ENCODE measurements around the gene CACNA1G.
A peak's percentile ranks its signal among the peaks of the same experiment; 100 is the strongest.

The CACNA1G gene

DNA sequence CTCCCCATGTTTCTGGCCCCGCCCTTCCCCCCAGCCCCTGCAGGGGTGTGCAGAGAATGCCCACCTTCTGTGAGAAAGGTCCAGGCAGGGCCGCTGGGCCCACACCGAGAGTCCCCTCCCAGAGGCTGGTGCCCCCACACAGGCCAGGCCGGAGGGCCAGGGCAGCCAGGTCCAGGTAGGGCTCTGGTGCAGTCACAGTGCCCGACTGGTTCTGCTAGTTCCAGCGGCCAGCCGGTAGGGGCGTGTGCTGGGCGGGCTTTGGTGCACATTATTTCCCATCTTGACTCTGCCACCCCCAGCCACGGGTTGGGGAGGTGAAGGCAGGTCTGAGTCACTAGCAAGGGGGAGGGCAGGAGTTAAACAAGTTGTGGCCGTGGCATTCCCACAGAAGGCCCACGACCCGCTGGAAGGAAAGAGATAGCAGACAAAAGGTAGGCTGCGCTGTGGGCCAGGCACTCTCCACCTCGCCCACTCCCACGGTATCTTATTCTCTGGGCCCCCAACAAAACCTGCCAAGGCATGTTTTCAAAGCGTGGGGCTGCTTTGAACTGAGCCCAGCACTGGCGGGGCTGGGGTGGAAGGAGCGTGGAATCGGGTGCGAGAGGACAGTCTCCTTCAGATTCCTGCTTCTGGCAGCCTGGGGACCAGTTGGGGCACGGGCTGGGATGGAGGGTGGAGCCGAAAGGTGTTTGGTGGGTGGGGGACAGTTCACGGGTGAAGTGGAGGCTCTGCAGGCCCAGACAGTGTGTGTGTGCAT is 26.1 kb upstream of the CACNA1G start:
- no peak for DNase-seq

DNA sequence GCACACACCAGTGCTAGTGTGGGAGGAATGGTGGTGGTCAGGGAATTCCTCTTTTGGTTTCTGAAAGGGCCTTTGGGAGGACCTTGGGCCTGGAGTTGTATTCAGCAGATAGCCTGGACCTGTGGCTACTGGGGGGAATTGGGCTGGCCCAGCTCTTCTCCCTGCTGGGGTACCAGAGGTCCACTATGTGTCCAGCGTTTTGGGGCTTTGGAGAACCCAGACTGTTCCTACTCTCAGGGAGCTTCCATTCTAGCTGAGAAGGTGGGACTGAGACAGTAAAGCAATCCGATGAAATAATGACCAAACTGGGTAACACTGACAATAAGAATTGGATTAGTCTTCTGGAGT is 25.6 kb upstream of the CACNA1G start:
- peak; percentile 29 for DNase-seq

DNA sequence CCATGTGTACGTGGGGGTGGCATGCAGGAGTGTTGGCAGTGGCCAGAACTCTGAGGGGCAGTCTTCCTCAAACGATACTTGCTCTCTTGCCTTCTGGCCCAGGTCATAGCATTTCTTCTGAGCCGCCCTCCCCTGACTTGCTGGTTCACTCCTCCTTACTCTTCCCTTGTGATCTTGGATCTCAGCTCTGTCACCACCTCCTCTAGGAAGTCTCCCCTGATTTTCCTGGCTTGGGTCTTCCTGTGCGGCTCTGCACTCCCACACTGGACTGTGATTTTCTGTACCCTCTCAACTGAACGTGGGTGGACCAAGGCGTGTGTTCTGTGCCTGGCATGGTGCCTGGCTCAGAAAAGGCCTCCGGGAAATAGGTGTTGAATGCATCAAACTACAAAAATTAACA is 25.1 kb upstream of the CACNA1G start:
- DNase-seq, result no peak

DNA sequence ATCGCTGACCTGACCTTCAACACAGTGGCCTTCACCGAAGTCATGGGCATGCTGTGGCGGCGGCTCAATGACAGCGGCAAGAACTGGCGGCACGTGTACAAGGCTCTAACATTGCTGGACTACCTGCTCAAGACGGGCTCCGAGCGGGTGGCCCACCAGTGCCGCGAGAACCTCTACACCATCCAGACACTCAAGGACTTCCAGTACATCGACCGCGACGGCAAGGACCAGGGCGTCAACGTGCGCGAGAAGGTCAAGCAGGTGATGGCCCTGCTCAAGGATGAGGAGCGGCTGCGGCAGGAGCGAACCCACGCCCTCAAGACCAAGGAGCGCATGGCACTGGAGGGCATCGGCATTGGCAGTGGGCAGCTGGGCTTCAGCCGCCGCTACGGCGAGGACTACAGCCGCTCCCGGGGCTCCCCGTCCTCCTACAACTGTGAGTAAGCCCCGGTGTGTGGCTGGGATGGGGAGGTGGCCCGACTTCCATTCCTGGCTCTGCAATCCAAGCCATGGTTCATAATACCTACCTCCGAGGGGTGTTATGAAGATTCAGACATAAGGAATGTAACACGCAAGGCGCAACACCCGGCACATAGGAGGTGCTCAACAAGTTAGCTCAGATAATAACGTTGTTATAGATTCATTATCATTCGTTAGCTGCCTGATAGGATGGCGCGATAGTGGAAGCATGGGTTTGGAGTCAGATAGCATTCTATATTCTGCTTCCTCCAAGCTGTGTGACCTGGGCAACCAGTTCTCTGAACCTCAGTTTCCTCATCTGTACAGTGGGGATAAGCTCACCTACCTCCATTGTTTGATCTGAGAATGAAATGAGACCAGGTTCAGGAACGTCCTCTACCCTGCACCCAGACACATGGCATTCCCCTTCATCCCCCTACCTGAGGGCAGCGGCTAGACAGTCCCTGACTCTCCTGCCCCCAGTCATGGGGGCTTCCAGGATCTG is 23.6 kb upstream of the CACNA1G start:
- no peak for DNase-seq

DNA sequence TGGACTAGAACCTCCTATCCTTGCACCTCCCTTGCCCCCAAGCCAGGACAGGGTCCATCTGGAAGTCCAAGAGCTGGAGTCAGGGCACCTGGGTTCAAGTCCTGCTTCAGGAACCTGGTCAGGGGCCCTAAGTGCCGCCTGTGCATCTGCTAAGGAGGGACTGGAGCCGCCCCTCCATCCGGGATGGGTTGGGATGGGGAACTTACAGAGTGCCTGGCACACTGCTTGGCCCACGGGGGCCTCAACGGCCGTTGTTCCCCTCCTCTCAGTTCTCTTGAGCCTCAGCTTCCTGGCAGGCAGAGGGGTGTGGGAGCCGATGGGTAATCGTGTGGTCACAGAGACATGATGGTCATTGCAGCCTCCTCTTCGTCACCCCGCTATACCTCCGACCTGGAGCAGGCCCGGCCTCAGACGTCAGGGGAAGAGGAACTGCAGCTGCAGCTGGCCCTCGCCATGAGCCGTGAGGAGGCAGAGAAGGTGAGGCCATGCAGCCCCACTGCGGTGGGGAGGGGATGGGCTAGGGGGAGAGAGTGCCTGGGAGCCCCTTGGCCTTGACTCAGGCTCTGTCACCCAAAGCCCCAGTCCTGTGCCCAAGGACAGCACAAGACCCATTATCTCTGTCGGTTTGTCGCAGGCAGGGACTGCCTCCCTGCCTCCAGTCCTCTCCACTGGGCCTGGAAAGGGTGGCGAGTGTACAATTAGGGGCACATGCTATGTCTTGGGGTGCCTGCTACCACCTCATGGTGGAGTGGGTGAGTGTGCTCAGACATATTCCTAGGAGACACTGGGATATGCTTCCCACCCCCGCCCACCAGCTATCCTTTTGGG is 22.6 kb upstream of the CACNA1G start:
- no peak for DNase-seq

DNA sequence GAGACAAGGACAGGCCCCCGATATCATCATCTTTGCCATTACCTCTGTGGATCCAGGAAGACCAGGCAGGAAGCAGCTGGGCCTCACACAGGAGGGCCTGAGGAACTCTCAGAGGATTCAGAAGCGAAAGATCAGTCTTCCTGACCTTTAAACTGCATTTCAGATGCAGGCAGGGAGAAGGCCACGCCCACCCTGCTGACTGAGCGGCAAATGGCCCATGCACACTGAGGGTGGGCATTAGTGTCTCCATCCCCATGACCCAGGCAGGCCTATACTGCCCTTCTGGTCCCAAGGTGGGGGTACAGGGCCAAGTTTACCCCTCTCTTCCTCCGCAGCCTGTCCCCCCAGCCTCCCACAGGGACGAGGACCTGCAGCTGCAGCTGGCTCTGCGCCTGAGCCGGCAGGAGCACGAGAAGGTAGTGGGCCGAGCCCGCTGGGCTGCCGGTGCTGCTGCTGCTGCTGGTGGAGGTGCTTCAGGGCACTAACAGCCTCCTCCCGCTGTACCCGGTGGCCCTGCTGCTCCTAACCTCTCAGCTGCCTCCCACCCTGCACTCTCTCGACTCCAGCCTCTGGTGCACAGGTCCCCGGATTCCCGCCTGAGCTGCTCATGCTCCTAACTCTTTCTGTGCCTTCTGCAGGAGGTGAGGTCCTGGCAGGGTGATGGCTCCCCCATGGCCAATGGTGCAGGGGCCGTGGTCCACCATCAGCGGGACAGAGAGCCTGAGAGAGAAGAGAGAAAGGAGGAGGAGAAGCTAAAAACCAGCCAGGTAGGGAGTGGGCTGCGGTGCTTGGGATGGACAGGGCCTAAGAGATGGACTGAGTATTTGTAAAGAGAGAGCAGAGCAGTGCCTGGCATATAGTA is 21.7 kb upstream of the CACNA1G start:
- DNase-seq, result no peak

DNA sequence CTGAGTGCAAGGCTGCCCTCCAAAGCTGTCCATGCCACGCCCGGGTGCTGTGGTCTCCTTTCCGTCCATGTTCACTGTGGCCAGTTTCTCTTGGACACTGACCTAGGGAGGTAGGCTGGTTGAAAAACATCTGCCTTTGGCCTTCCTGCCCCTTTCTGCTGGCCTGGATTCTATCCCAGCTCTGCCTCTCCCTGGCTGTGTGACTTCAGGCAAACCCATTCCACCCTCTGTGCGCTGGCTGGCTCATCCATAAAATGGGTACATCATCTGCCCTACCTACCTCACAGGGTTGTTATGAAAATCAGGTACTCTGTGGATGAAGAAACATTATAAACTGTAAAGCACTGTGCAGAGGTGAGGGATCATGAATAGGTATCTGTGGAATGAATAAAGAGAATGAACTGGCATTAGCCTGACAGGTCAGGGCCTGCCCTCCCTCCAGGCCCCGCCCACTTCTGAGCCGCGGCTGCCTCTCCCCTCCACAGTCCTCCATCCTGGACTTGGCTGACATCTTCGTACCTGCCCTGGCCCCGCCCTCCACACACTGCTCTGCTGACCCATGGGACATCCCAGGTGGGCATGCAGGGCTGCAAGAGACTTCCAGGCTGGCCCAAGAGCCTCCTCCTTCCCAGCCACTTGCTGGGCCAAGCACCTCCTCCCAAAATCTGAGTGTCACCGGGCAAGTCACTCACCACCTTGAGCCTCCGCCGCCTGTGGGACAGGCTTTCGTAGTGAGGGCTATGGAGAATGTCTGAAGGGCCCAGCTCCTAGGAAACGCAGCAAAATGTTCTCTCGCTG is 20.6 kb upstream of the CACNA1G start:
- no peak for DNase-seq

DNA sequence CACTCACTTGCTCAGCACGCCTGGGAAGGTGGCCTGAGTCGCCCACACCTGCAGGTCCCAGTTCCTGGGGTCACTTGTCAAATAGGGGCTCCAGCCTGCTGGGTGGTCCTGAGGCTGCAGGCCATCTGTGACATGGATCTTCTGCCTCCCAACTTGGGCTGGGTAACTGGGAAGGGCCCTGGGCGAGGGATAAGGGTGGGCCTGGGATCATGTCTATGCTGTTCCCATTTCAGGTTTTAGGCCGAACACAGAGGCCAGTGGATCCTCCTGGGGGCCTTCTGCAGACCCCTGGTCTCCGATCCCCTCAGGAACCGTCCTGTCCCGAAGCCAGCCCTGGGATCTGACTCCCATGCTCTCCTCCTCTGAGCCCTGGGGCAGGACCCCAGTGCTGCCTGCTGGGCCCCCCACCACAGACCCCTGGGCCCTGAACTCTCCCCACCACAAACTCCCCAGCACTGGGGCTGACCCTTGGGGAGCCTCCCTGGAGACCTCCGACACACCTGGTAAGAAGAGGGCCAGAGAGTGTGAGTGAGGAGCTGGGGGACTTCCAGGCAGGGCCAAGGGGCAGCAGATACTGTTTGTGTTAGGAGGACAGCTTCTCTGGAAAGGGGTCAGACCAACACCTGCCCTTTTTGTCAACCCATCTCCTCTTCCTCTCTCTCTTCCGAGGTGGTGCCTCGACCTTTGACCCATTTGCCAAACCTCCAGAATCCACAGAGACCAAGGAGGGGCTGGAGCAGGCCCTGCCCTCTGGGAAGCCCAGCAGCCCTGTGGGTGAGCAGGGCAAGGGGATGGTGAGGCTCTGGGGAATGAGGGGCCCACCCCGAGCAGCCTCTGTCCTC is 19.7 kb upstream of the CACNA1G start:
- no peak for DNase-seq

DNA sequence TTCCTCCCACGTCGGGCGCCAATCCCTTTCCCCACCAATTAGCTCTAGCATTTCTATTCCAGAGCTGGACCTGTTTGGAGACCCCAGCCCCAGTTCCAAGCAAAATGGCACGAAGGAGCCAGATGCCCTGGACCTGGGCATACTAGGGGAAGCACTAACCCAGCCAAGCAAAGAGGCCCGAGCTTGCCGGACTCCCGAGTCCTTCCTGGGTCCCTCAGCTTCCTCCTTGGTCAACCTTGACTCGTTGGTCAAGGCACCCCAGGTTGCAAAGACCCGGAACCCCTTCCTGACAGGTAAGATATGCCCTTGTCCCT is 19.2 kb upstream of the CACNA1G start:
- DNase-seq, result no peak

DNA sequence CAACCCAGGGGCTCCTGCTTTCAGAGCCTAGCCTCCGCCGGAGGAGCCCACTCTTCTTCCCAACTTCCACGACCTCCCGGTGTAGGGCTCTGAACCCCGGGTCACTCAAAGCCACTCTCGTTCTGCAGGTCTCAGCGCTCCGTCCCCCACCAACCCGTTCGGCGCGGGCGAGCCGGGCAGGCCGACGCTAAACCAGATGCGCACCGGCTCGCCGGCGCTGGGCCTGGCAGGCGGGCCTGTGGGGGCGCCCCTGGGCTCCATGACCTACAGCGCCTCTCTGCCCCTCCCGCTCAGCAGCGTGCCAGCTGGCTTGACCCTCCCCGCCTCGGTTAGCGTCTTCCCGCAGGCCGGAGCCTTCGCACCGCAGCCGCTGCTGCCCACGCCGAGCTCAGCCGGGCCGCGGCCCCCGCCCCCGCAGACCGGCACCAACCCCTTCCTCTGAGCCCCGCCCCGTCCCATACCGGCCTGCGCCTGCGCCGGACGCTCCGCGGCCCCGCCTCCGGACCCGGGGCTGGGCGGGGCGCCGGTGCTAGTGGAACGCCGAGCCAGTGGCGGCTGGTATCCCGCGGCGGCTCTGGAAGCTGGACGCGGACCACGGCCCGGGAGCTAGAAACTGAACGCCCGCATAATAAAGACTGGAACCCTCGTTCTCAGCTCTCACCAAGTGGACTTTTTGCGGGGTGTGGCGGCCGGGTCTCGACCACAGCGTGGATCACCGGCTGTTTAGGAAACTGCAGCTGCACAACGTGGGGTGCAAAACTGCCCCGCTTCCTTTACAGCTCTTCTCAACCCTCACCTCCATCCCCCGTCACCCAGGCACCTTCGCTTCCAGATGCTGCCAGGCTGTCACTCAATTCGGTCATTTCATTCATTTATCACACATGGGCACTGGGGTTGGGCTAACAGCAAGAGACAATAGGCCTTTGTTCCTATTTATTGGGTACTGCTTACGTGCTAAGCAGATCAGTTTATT is 18.5 kb upstream of the CACNA1G start:
- DNase-seq, result peak; percentile 81

DNA sequence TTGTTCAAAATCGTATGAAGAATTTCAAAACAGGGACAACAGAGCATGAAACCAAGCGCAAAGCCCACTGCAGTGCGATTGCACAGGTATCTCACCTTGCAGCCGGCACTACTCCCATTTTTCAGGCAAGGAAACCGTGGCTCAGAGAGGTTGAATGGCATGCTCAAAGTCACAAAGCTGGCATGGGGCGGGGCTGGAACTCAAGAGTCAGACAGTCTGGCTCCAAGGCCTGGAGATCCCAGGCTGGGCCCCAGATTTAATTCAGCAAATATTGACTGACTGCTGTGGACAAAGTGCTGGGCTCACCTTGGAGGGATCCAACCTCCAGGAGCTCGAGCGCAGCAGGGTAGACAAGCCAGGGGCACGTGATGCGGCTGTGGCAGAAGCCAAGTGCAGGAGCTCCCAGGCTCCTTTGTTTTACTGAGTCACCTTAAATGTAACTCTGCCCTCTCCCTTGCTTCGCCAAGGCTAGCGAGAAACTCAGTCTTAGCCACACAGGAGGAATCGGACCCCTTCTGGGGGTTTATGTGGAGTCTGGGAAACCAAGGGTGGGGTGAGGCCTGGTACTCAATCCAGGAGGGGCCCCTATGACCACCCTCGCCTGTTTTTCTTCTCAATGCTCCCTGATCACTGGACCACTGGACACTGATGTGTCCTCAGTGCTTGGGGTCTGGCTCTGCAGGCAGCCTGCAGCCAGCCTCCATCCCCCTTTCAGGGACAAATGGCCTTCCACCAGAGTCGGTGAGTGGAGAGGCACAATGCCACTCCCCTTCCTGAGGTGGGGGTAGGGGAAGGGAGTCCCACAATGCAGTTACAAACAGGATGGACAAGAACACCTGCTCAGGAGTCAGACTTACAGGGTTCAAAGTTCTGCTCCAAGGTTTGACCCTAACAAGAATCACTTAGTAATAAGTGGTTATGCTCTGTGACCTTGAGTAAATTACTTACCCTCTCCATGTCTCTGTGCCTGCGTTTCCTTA is 17.4 kb upstream of the CACNA1G start:
- DNase-seq, result no peak

DNA sequence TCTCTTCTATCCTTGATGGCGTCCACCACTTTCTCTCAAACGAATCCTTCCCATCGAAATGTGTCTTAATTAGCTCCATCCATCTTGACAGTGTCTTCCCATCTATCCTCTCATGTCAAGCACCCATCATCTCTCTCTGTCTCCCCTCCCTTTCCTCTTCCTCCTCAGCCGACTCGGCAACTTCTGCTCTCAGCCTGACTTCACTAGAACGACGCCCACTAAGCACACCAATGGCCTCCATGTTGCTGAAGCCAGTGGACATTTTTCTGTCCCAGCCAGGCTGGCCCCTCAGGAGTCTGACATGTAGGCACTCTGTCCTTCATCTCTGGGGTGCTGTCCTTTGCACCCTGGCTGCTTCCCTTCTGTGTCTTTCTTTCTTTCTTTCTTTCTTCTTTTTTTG is 16.0 kb upstream of the CACNA1G start:
- peak; percentile 52 for DNase-seq

DNA sequence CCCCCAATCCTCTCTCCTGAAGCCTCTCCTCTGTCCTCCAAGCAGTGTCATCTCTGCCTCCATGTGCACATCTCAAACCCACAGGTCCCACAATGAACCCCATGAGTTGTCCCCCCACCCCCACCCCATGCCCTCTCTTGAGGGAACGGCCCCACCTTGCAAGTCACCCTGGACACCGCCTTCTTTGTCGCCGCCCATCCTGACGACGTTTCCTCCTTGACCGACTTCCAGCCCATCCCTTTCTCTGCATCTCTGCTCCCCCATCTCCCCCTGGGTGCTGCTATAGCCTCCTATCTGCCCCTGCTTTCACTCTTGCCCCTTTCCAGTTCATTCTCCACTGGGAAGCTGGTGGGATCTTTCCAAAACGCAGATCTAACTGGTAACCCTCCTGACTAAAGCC is 15.2 kb upstream of the CACNA1G start:
- no peak for DNase-seq

DNA sequence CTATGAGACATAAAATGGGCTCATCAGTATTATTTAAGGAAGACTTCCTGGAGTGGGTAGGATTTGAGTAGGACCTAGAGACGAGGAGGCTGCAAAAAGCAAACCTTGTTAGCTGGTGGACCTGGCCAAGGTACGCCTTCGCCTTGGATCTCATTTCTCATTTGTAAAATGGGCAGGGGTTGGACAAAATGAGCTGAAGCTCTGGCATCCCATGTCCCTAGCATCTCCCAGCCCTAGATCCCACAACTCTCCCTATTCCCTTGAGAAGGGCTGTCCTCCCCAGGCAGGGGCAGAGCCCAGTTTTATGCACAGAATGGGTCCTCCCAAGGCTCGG is 13.8 kb upstream of the CACNA1G start:
- DNase-seq, result no peak

DNA sequence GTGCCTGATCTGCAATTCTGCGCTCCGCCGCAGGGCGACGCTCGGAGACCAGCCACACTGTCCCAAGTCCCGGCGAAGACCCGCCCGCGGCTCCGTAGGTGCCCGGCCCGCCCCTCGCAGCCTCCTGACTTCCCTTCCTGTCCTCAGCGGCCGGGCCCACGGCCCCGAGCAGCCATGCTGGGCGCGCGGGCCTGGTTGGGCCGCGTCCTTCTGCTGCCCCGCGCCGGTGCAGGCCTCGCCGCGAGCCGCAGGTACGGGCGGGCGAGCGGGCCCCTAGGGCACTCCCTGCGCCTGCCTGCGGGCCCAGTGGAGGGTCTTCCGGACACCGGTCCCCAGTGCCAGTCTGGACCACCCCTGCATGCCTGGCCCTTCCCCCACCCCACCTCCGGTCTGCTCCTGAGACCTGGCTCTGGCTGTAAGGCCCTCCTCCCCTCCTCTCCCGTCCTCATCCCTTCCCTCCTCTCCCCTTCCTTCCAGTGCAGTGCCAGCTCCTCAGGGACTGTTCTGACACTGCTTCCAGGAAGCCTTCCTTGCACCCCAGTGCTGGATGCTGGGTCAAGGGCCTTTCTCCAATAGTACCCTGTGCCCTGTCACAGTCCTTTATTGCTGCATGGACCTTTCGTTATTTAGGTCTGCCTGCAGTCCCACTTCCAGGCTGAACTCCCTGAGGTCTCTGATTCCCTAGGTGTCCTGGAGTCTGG is 13.3 kb upstream of the CACNA1G start, which contains the start of gene SPATA20:
TSS of gene SPATA20 (plus strand) at position 140 of the 701 bp plus-strand sequence. CDS start at position 175, 35 bp downstream.
- DNase-seq, result peak; percentile 94

DNA sequence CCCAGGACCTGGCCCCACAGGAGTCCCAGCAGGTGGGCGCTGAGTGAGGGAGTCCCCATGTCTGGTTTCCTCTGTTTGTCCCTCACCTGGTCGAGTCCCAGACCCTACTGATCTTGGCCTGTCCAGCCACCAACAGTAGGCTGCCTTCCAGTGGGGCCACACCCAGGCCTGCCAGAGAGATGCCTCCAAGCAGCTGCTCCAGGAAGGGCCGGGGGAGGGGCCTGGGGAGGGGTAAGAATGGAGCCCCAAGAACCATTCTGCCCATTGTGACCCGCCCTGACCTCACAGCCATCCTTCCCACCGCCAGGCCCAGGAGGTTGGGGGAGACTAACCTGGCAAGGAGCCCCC is 12.8 kb upstream of the CACNA1G start:
- no peak for DNase-seq

DNA sequence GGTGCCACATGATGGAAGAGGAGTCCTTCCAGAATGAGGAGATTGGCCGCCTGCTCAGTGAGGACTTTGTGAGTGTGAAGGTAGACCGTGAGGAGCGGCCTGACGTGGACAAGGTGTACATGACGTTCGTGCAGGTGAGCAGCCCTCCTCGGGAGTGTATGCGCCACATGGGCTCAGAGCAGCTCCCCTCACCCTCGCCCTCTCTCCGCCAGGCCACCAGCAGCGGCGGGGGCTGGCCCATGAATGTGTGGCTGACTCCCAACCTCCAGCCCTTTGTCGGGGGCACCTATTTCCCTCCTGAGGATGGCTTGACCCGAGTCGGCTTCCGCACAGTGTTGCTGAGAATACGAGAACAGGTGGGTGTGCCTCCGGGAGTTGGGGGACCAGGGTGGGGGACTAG is 11.7 kb upstream of the CACNA1G start:
- no peak for DNase-seq

Data from inflammatory macrophage treated with lipopolysaccharide for 4 hours (primary cell).